Measurements from ENCODE around the gene FRMPD4.

DNA sequence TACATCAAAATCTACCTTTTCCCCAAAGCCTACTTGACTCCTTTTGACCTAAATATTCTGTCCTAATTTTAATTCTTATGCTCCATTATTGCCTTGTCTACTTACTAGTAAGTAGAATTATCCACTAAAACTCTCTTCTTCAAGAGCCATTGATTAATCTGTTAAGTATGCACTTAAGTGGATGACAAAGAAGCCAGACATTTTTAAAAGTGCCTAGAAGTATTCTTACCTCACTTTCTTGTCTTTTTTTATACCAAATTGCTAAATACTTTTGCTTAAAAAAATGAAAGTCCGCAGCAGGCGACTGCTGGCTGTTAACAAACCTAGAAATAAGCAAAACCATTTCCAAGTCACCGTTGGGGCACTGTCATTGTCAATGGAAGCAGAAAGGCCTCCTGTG lies 20.1 kb upstream of the FRMPD4 start:
- no peak for TF ChIP-seq POLR2A (IDR thresholded peaks at IDR 0.05; ENCODE audit: low read length)
- TF ChIP-seq GATA1 (IDR thresholded peaks at IDR 0.05; ENCODE audit: low read depth, low read length) = no peak
